ENCODE results near the gene RPL36A. TPM values are rescaled to one million over a fixed set of nuclear protein-coding genes. Genes with fewer than 3 reads are reported as not detected.

Gene RPL36A
- total and polyA plus RNA-seq, 9 of the 15 experiments (the other 6 are each of a cell fraction or from before 2014, with no cell fraction given), result 412 to 4,539 (median 3,209) TPM

- TF ChIP-seq HMBOX1 (IDR thresholded peaks at IDR 0.05) (no peak; the same call in 1 of the 2 replicates), TRIM28 (IDR thresholded peaks at IDR 0.05) (no peak), BMI1 (IDR thresholded peaks at IDR 0.05; ENCODE audit: low read length) (no peak), ZNF668 (CRISPR knock-in tag; IDR thresholded peaks at IDR 0.05) (no peak), GTF2E2 (tag; IDR thresholded peaks at IDR 0.05) (no peak), TARDBP (IDR thresholded peaks at IDR 0.05) (no peak), ZNF511 (CRISPR knock-in tag; IDR thresholded peaks at IDR 0.05) (no peak)
Measured at GRCh38 chrX:101386542-101386885, 4.3 kb upstream of the RPL36A start (continued).

GRCh38 chrX:101388604-101389003 lies 2.2 kb upstream of the RPL36A start:
- ATAC-seq, result no peak
- DNase-seq (ENCODE audit: extremely low read depth in 1 of 4, low spot score in 3 of 4), result no peak
- H3K4me1 ChIP-seq (replicated peaks in 1 of 2; ENCODE audit: control insufficient read depth in 2 of 2, insufficient read depth in 2 of 2, low read length in 2 of 2), result peaks cover 4 to 21% of the 10 kb centered on the region in 2 experiments
- no peak overlapping the region for H3K4me3 ChIP-seq
- WGBS (ENCODE audit: insufficient coverage, low coverage, missing lambda C conversion rate), result 22% methylated on average over 3 of the region's 3 CpGs
- no peak for FAIRE-seq
- H3K9ac ChIP-seq (ENCODE audit: insufficient read depth in 1 of 2, low read depth in 2 of 2, low read length in 2 of 2), result peak overlapping the region in 1 of 2 experiments; percentile 43; a peak in 1 of 4 replicates
- CTCF ChIA-PET (ENCODE audit: low intra/inter-chr PET ratio), result no interaction called here
- in situ Hi-C loops (cut with MboI), result no loop called here
- peaks cover 26% of the 10 kb centered on the region for H3K36me3 ChIP-seq (ENCODE audit: control insufficient read depth, insufficient read depth, low read length)
- no peaks in the 10 kb centered on the region for H4K20me1 ChIP-seq (replicated peaks; ENCODE audit: control insufficient read depth, insufficient read depth, low read length)
- H3K9me3 ChIP-seq (replicated peaks; ENCODE audit: control insufficient read depth, insufficient read depth, low read depth, low read length), result no peaks in the 10 kb centered on the region
- H3K27me3 ChIP-seq (ENCODE audit: control insufficient read depth in 2 of 2, insufficient read depth in 2 of 2, low read length in 2 of 2), result no peaks in the 10 kb centered on the region
- H3K9me1 ChIP-seq (ENCODE audit: control insufficient read depth, insufficient read depth, low read length), result no peaks in the 10 kb centered on the region
- POLR2A ChIA-PET, result interaction anchor here (0.6 kb wide), 1 partner anchor 211 kb away, joined by 3 read pairs; no protein-coding TSS in a partner anchor
- peaks cover 79% of the 10 kb centered on the region for H3K79me2 ChIP-seq (ENCODE audit: control insufficient read depth, insufficient read depth, low read length)
- peak overlapping the region; percentile 98 for H3K4me2 ChIP-seq (ENCODE audit: insufficient read depth, low read length)
- peak overlapping the region; percentile 58; the same call in 2 of the 3 replicates for H3K27ac ChIP-seq (ENCODE audit: extremely low read depth, low read depth, low read length)
- H2AFZ ChIP-seq (ENCODE audit: low read depth, low read length), result peak overlapping the region; percentile 30; the same call in 1 of the 2 replicates
- 0 out of 2 replicates have a peak, but pooled peaks have one; percentile 15 for TF ChIP-seq ZNF76 (CRISPR knock-in tag; IDR thresholded peaks at IDR 0.05; ENCODE audit: borderline replicate concordance)
- peak; percentile 73; the same call in 1 of the 2 replicates for TF ChIP-seq ESRRA (IDR thresholded peaks at IDR 0.05; ENCODE audit: borderline replicate concordance, low read depth)
- no peak for TF ChIP-seq ZNF436 (CRISPR knock-in tag; IDR thresholded peaks at IDR 0.05)
- TF ChIP-seq ZNF384 (IDR thresholded peaks at IDR 0.05; ENCODE audit: low read depth, low read length), result no peak
- peak; percentile 66 for TF ChIP-seq ZNF592 (IDR thresholded peaks at IDR 0.05)
- no TSS peak for BruUV-seq (replicated peaks)
- intact Hi-C loops (cut with micrococcal nuclease), result no loop called here

Data from K562 (cell line).